Sigmoid colon (tissue), 4 donors: Measurements from ENCODE around the gene OR4A16.

Experiments
- EP300 ChIP-seq, 4 donors: sonication (generic); formaldehyde crosslinking; IDR thresholded peaks; one replicate each; pipeline ENCODE4 v1.6.1; 2017; ENCODE audit warnings: antibody characterized with exemption in 4 of 4
- POLR2A ChIP-seq, 2 donors: fragments of 450-650 bp; IDR thresholded peaks; one replicate each; pipeline ENCODE4 v1.6.1; 2016; ENCODE audit warnings: antibody characterized with exemption in 2 of 2, mild to moderate bottlenecking in 2 of 2, moderate library complexity in 2 of 2
- POLR2AphosphoS5 ChIP-seq, 4 donors: sonication (generic); formaldehyde crosslinking; IDR thresholded peaks; one replicate each; pipeline ENCODE4 v1.6.1; 2017; ENCODE audit warnings: antibody characterized with exemption in 4 of 4
- TF ChIP-seq, protein P1 (sequence below), 4 experiments: fragments of 450-650 bp in 3 of 4; fragments of 200-600 bp in 1 of 4; IDR thresholded peaks; one replicate each; pipeline ENCODE4 v1.5.1; 2016 to 2019; ENCODE audit warnings: antibody characterized with exemption in 4 of 4, mild to moderate bottlenecking in 3 of 4, moderate library complexity in 2 of 4

GRCh38 chr11:55342901-55343300 is at the start of gene OR4A16:
- TF ChIP-seq, protein P1, sequence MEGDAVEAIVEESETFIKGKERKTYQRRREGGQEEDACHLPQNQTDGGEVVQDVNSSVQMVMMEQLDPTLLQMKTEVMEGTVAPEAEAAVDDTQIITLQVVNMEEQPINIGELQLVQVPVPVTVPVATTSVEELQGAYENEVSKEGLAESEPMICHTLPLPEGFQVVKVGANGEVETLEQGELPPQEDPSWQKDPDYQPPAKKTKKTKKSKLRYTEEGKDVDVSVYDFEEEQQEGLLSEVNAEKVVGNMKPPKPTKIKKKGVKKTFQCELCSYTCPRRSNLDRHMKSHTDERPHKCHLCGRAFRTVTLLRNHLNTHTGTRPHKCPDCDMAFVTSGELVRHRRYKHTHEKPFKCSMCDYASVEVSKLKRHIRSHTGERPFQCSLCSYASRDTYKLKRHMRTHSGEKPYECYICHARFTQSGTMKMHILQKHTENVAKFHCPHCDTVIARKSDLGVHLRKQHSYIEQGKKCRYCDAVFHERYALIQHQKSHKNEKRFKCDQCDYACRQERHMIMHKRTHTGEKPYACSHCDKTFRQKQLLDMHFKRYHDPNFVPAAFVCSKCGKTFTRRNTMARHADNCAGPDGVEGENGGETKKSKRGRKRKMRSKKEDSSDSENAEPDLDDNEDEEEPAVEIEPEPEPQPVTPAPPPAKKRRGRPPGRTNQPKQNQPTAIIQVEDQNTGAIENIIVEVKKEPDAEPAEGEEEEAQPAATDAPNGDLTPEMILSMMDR (IDR thresholded peaks at IDR 0.05) = no peak
- TF ChIP-seq POLR2A (IDR thresholded peaks at IDR 0.05) (no peak), POLR2AphosphoS5 (IDR thresholded peaks at IDR 0.05) (no peak), EP300 (IDR thresholded peaks at IDR 0.05) (no peak)
